ENCODE results near the gene PDIA2. TPM values are rescaled to one million over a fixed set of nuclear protein-coding genes. Genes with fewer than 3 reads are reported as not detected.
A peak's percentile ranks its signal among the peaks of the same experiment; 100 is the strongest.

PDIA2 gene
- total RNA-seq, 1 experiment from 2014 or later, result 0.34 TPM

- in situ Hi-C loops (cut with HindIII; ENCODE audit: low pct_unique_long_range_greater_than_20kb, low sequenced_read_pairs), result no loop called here
- no peak for DNase-seq (ENCODE audit: low read depth, low spot score)
These were observed 5.3 kb downstream of the PDIA2 start for GRCh38 chr16:287981-288920.

- DNase-seq (ENCODE audit: low read depth, low spot score), result no peak
- in situ Hi-C loops (cut with HindIII; ENCODE audit: low pct_unique_long_range_greater_than_20kb, low sequenced_read_pairs), result no loop called here
These were observed 6.5 kb downstream of the PDIA2 start for GRCh38 chr16:289395-289997.

- no peak for DNase-seq (ENCODE audit: low read depth, low spot score)
- in situ Hi-C loops (cut with HindIII; ENCODE audit: low pct_unique_long_range_greater_than_20kb, low sequenced_read_pairs), result no loop called here
These were observed 7.2 kb downstream of the PDIA2 start for GRCh38 chr16:290015-290680.

- in situ Hi-C loops (cut with HindIII; ENCODE audit: low pct_unique_long_range_greater_than_20kb, low sequenced_read_pairs), result no loop called here
- no peak for DNase-seq (ENCODE audit: low read depth, low spot score)
These were observed 7.9 kb downstream of the PDIA2 start for GRCh38 chr16:290681-291405.

- in situ Hi-C loops (cut with HindIII; ENCODE audit: low pct_unique_long_range_greater_than_20kb, low sequenced_read_pairs), result no loop called here
- no peak for DNase-seq (ENCODE audit: low read depth, low spot score)
These were observed 8.6 kb downstream of the PDIA2 start for GRCh38 chr16:291539-291938.

- no peak for DNase-seq (ENCODE audit: low read depth, low spot score)
- in situ Hi-C loops (cut with HindIII; ENCODE audit: low pct_unique_long_range_greater_than_20kb, low sequenced_read_pairs), result no loop called here
These were observed 10.2 kb downstream of the PDIA2 start for GRCh38 chr16:293043-293775.

GRCh38 chr16:296276-296675 lies 13.3 kb downstream of the PDIA2 start:
- DNase-seq (ENCODE audit: low read depth, low spot score), result no peak
- in situ Hi-C loops (cut with HindIII; ENCODE audit: low pct_unique_long_range_greater_than_20kb, low sequenced_read_pairs), result no loop called here

GRCh38 chr16:296806-297510 lies 14.0 kb downstream of the PDIA2 start:
- DNase-seq (ENCODE audit: low read depth, low spot score), result no peak
- in situ Hi-C loops (cut with HindIII; ENCODE audit: low pct_unique_long_range_greater_than_20kb, low sequenced_read_pairs), result no loop called here

- in situ Hi-C loops (cut with HindIII; ENCODE audit: low pct_unique_long_range_greater_than_20kb, low sequenced_read_pairs), result no loop called here
- no peak for DNase-seq (ENCODE audit: low read depth, low spot score)
These were observed 14.9 kb downstream of the PDIA2 start for GRCh38 chr16:297832-298231.

GRCh38 chr16:301235-301634 lies 18.3 kb downstream of the PDIA2 start:
- no peak for DNase-seq (ENCODE audit: low read depth, low spot score)
- in situ Hi-C loops (cut with HindIII; ENCODE audit: low pct_unique_long_range_greater_than_20kb, low sequenced_read_pairs), result no loop called here

- no peak for DNase-seq (ENCODE audit: low read depth, low spot score)
- in situ Hi-C loops (cut with HindIII; ENCODE audit: low pct_unique_long_range_greater_than_20kb, low sequenced_read_pairs), result no loop called here
These were observed 19.0 kb downstream of the PDIA2 start for GRCh38 chr16:301950-302349.

GRCh38 chr16:303760-304505 lies 21.0 kb downstream of the PDIA2 start:
- in situ Hi-C loops (cut with HindIII; ENCODE audit: low pct_unique_long_range_greater_than_20kb, low sequenced_read_pairs), result no loop called here
- DNase-seq (ENCODE audit: low read depth, low spot score), result peak; percentile 13

- in situ Hi-C loops (cut with HindIII; ENCODE audit: low pct_unique_long_range_greater_than_20kb, low sequenced_read_pairs), result no loop called here
- DNase-seq (ENCODE audit: low read depth, low spot score), result no peak
These were observed 23.1 kb downstream of the PDIA2 start for GRCh38 chr16:305916-306626.

GRCh38 chr16:306911-307370 lies 24.0 kb downstream of the PDIA2 start:
- in situ Hi-C loops (cut with HindIII; ENCODE audit: low pct_unique_long_range_greater_than_20kb, low sequenced_read_pairs), result no loop called here

GRCh38 chr16:307691-308312 lies 24.8 kb downstream of the PDIA2 start:
- in situ Hi-C loops (cut with HindIII; ENCODE audit: low pct_unique_long_range_greater_than_20kb, low sequenced_read_pairs), result no loop called here
- DNase-seq (ENCODE audit: low read depth, low spot score), result no peak

More at GRCh38 chr16:306911-307370, 24.0 kb downstream of the PDIA2 start:
- no peak for DNase-seq (ENCODE audit: low read depth, low spot score)
